ENCODE measurements around the gene PSMB7.

- TF ChIP-seq CTCF (IDR thresholded peaks at IDR 0.05 in 4 of 5, conservative IDR thresholded peaks at IDR 0.05 in 1 of 5), result no peak
- no peak for TF ChIP-seq POLR2A (IDR thresholded peaks at IDR 0.05)
These were observed 80.5 kb downstream of the PSMB7 start for GRCh38 chr9:124334568-124335319.

All from gastrocnemius medialis (tissue), 4 donors.